SU-DHL-6 (cell line): ENCODE data around the gene TSSC4.

Source experiments
- H2AFZ ChIP-seq: fragments of 200-600 bp; sonication (generic); 2 replicates; pipeline ENCODE4 v1.6.1; 2014; ENCODE audit warnings: low read depth, mild to moderate bottlenecking, moderate library complexity, mixed read lengths, antibody characterized with exemption, low read length; ENCODE audit not compliant: severe bottlenecking
- H3F3A ChIP-seq: fragments of 200-600 bp; shearing (Covaris generic); 2 replicates; pipeline ENCODE4 v1.6.0; 2016; ENCODE audit warnings: antibody characterized with exemption, mild to moderate bottlenecking; ENCODE audit not compliant: insufficient read depth
- H3K27ac ChIP-seq: fragments of 200-600 bp; sonication (generic); 2 replicates; pipeline ENCODE4 v1.5.1; 2016; ENCODE audit warnings: low read depth, mild to moderate bottlenecking, low read length, moderate library complexity, mixed read lengths
- H3K27me3 ChIP-seq: fragments of 200-600 bp; sonication (generic), shearing (Covaris generic); 2 replicates; pipeline ENCODE4 v1.6.0; 2014; ENCODE audit warnings: mild to moderate bottlenecking, low read length
- H3K36me3 ChIP-seq: fragments of 200-600 bp; sonication (generic); 2 replicates; pipeline ENCODE4 v1.6.1; 2014; ENCODE audit warnings: mild to moderate bottlenecking, low read length, mixed read lengths
- H3K4me2 ChIP-seq: fragments of 300-600, 200-600 bp; shearing (Covaris generic), sonication (generic); 2 replicates; pipeline ENCODE4 v1.6.0; 2014; ENCODE audit warnings: low read length, low read depth, mild to moderate bottlenecking; ENCODE audit not compliant: poor library complexity, severe bottlenecking
- H3K4me3 ChIP-seq: fragments of 200-600 bp; sonication (generic); 2 replicates; pipeline ENCODE4 v1.5.1; 2014; ENCODE audit warnings: antibody characterized with exemption, low read length, mild to moderate bottlenecking, mixed read lengths; ENCODE audit not compliant: insufficient read depth, poor library complexity, severe bottlenecking
- H3K79me2 ChIP-seq: fragments of 200-600 bp; sonication (generic); 2 replicates; pipeline ENCODE4 v1.6.1; 2014; ENCODE audit warnings: mild to moderate bottlenecking, low read length, moderate library complexity; ENCODE audit not compliant: insufficient read depth
- H3K9ac ChIP-seq: fragments of 200-600 bp; sonication (generic); 2 replicates; pipeline ENCODE4 v1.7.0; 2014; ENCODE audit warnings: mild to moderate bottlenecking, low read length
- H3K9me2 ChIP-seq: fragments of 200-600 bp; sonication (generic); replicated peaks from 2 replicates; pipeline ENCODE4 v1.6.1; 2014; ENCODE audit warnings: low read length; ENCODE audit not compliant: insufficient read depth
- H3K9me3 ChIP-seq: fragments of 200-600 bp; sonication (generic); 2 replicates; pipeline ENCODE4 v1.6.1; 2014; ENCODE audit warnings: low read length, mixed read lengths; ENCODE audit not compliant: insufficient read depth
- H4K20me1 ChIP-seq: fragments of 200-600 bp; sonication (generic); 2 replicates; pipeline ENCODE4 v1.6.1; 2014; ENCODE audit warnings: low read depth, mild to moderate bottlenecking, antibody characterized with exemption, low read length, moderate library complexity, mixed read lengths
- EZH2phosphoT487 ChIP-seq: fragments of 200-600 bp; sonication (generic), shearing (Covaris generic); conservative IDR thresholded peaks from 2 replicates; pipeline ENCODE4 v1.6.1; 2018; ENCODE audit warnings: mild to moderate bottlenecking, antibody characterized with exemption, low read length, moderate library complexity, mixed read lengths
- TF ChIP-seq, protein P1 (sequence below): fragments of 200-600 bp; sonication (generic); IDR thresholded peaks from one replicate; pipeline ENCODE4 v1.5.1; 2017; ENCODE audit warnings: antibody characterized with exemption, mild to moderate bottlenecking, low read length, moderate library complexity; ENCODE audit not compliant: insufficient read depth, poor library complexity, severe bottlenecking

TSSC4 gene

DNA sequence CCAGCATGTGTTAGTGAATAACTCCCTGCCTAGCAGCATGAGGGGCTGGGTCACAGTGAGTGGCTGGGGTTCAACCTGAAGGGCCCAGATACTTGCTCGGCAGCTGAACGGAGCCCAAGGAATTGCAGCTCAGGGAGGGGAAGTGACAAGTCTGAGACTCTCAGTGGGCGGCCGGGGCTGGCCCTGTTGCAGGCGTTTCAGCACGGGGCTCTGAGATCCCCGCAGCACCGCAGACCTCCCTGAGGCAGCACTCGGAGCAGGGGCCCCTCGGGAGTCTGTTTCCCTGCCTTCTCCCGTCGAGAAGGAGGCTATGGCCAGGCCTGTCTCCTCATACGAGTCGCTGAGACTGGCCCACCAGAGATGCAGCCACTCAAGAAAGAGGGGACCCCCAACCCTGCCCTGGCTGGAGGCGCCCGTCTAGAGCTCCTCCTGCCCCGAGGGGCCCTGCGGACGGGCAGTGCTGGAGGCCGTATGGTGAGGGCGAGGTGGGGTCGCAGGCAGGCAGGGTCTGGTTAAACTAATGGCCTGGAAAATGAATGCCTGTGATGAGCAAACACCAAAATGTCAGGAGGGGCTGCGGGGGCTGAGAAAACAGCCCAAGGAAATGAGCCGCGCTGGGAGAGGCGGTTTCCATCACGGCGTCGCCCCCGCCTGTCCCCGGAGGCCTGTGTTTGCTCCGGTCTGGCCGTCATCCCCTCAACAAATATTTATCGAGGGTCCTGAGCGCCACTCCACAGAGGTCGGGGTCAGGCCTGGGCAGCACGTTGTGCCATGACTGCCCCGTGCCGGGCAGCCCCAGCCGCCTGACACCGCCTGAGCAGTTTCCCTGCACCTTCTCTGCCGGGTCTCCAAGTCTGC, 9.3 kb downstream of the TSSC4 start:
- TF ChIP-seq, protein P1, sequence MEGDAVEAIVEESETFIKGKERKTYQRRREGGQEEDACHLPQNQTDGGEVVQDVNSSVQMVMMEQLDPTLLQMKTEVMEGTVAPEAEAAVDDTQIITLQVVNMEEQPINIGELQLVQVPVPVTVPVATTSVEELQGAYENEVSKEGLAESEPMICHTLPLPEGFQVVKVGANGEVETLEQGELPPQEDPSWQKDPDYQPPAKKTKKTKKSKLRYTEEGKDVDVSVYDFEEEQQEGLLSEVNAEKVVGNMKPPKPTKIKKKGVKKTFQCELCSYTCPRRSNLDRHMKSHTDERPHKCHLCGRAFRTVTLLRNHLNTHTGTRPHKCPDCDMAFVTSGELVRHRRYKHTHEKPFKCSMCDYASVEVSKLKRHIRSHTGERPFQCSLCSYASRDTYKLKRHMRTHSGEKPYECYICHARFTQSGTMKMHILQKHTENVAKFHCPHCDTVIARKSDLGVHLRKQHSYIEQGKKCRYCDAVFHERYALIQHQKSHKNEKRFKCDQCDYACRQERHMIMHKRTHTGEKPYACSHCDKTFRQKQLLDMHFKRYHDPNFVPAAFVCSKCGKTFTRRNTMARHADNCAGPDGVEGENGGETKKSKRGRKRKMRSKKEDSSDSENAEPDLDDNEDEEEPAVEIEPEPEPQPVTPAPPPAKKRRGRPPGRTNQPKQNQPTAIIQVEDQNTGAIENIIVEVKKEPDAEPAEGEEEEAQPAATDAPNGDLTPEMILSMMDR = no peak
- TF ChIP-seq EZH2phosphoT487 = no peak
- Histone ChIP-seq H3K79me2 (no peaks in the 10 kb centered on the region), H3K36me3 (no peaks in the 10 kb centered on the region), H4K20me1 (no peaks in the 10 kb centered on the region), H3K27me3 (no peaks in the 10 kb centered on the region), H2AFZ (no peak overlapping the region), H3K4me2 (no peak overlapping the region), H3K9ac (no peak overlapping the region), H3F3A (no peaks in the 10 kb centered on the region), H3K4me3 (no peak overlapping the region), H3K9me2 (no peaks in the 10 kb centered on the region), H3K9me3 (no peaks in the 10 kb centered on the region), H3K27ac (no peak overlapping the region)

DNA sequence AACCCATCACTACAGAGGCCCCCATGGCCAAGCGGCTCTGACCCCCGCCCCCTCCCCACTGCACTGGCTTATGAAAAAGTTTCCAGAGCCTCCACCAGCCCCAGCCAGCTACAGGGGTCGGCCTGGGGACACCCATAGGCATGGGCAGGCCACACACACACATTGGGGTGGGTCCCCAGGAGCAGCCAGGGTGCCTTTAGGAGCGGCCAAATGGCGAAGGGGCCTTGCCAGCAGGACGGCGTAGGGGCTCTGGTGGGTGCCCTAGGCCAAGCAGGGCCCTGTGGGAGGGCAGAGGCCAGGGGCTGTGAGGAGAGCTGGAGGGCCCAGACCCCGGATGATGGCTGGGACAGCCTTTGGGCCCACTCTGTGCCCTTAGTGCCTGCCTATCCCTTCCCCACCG, 10.1 kb downstream of the TSSC4 start:
- Histone ChIP-seq H3K4me3 (no peak overlapping the region), H3K27ac (no peak overlapping the region), H3K9me3 (no peaks in the 10 kb centered on the region), H3K36me3 (no peaks in the 10 kb centered on the region), H4K20me1 (no peaks in the 10 kb centered on the region), H2AFZ (no peak overlapping the region), H3K9ac (no peak overlapping the region), H3K4me2 (no peak overlapping the region), H3F3A (no peaks in the 10 kb centered on the region), H3K9me2 (no peaks in the 10 kb centered on the region), H3K27me3 (no peaks in the 10 kb centered on the region), H3K79me2 (no peaks in the 10 kb centered on the region)
- TF ChIP-seq, protein P1 = no peak
- no peak for TF ChIP-seq EZH2phosphoT487

GRCh38 chr11:2411446-2412305, 11.1 kb downstream of the TSSC4 start:
- no peak overlapping the region for H2AFZ ChIP-seq
- no peak overlapping the region for H3K4me3 ChIP-seq
- no peaks in the 10 kb centered on the region for H3K27me3 ChIP-seq
- H3K4me2 ChIP-seq = no peak overlapping the region
- no peaks in the 10 kb centered on the region for H3K9me3 ChIP-seq
- H4K20me1 ChIP-seq = no peaks in the 10 kb centered on the region
- no peak overlapping the region for H3K9ac ChIP-seq
- no peaks in the 10 kb centered on the region for H3K9me2 ChIP-seq
- no peaks in the 10 kb centered on the region for H3K79me2 ChIP-seq
- H3F3A ChIP-seq = no peaks in the 10 kb centered on the region
- no peak overlapping the region for H3K27ac ChIP-seq
- H3K36me3 ChIP-seq = no peaks in the 10 kb centered on the region
- TF ChIP-seq EZH2phosphoT487 = no peak
- TF ChIP-seq, protein P1 = no peak
